ENCODE results near the gene RASA3. TPM values are rescaled to one million over a fixed set of nuclear protein-coding genes. Genes with fewer than 3 reads are reported as not detected.

Gene RASA3
- total RNA-seq, 2 experiments from 2014 or later: 36.9 to 39.3 TPM

- DNase-seq: no peak
- Mint-ChIP-seq H3K4me1 (ENCODE audit: low read depth) (peaks cover 63% of the 10 kb centered on the region), H3K36me3 (ENCODE audit: low read depth) (no peaks in the 10 kb centered on the region), H3K27ac (no peak overlapping the region), H3K4me3 (no peak overlapping the region), H3K27me3 (ENCODE audit: low read depth) (peaks cover 24% of the 10 kb centered on the region), H3K9me3 (ENCODE audit: insufficient read depth) (no peaks in the 10 kb centered on the region)
- CTCF ChIA-PET: interaction anchor here (1.0 to 1.7 kb wide), 3 partner anchors 19 to 80 kb away, joined by 4 to 6 read pairs (median 4); no protein-coding TSS in a partner anchor
- no peak for ATAC-seq
- POLR2A ChIA-PET: no interaction called here
These were observed 13.8 kb upstream of the RASA3 start for GRCh38 chr13:114146173-114146572.

- no peak overlapping the region for H3K4me3 Mint-ChIP-seq
- H3K27me3 Mint-ChIP-seq (ENCODE audit: low read depth): peaks cover 22% of the 10 kb centered on the region
- H3K9me3 Mint-ChIP-seq (ENCODE audit: insufficient read depth): no peaks in the 10 kb centered on the region
- H3K27ac Mint-ChIP-seq: no peak overlapping the region
- CTCF ChIA-PET: interaction anchor here (1.6 to 1.7 kb wide), 2 partner anchors 18 to 35 kb away, joined by 4 to 6 read pairs; no protein-coding TSS in a partner anchor
- no peak for DNase-seq
- POLR2A ChIA-PET: interaction anchor here (1.2 kb wide), 1 partner anchor 15 kb away, joined by 8 read pairs; no protein-coding TSS in a partner anchor
- peaks cover 58% of the 10 kb centered on the region for H3K4me1 Mint-ChIP-seq (ENCODE audit: low read depth)
- ATAC-seq: no peak
- H3K36me3 Mint-ChIP-seq (ENCODE audit: low read depth): no peaks in the 10 kb centered on the region
These were observed 13.3 kb upstream of the RASA3 start for GRCh38 chr13:114145722-114146121.

GRCh38 chr13:114145256-114145655 is 12.8 kb upstream of the RASA3 start:
- peaks cover 54% of the 10 kb centered on the region for H3K4me1 Mint-ChIP-seq (ENCODE audit: low read depth)
- no peak overlapping the region for H3K4me3 Mint-ChIP-seq
- H3K27me3 Mint-ChIP-seq (ENCODE audit: low read depth): peaks cover 21% of the 10 kb centered on the region
- CTCF ChIA-PET: interaction anchor here (1.6 to 1.7 kb wide), 2 partner anchors 18 to 34 kb away, joined by 4 to 6 read pairs; no protein-coding TSS in a partner anchor
- DNase-seq (no peak), ATAC-seq (no peak)
- H3K36me3 Mint-ChIP-seq (ENCODE audit: low read depth): no peaks in the 10 kb centered on the region
- POLR2A ChIA-PET: interaction anchor here (1.2 kb wide), 1 partner anchor 14 kb away, joined by 8 read pairs; no protein-coding TSS in a partner anchor
- H3K27ac Mint-ChIP-seq: peak overlapping the region; percentile 22
- H3K9me3 Mint-ChIP-seq (ENCODE audit: insufficient read depth): no peaks in the 10 kb centered on the region

GRCh38 chr13:114144606-114145244 is 12.3 kb upstream of the RASA3 start:
- Mint-ChIP-seq H3K9me3 (ENCODE audit: insufficient read depth) (no peaks in the 10 kb centered on the region), H3K27ac (no peak overlapping the region), H3K27me3 (ENCODE audit: low read depth) (peaks cover 19% of the 10 kb centered on the region), H3K4me3 (no peak overlapping the region), H3K36me3 (ENCODE audit: low read depth) (no peaks in the 10 kb centered on the region), H3K4me1 (ENCODE audit: low read depth) (peaks cover 49% of the 10 kb centered on the region)
- POLR2A ChIA-PET: interaction anchor here (1.2 kb wide), 1 partner anchor 14 kb away, joined by 8 read pairs; no protein-coding TSS in a partner anchor
- no peak for DNase-seq
- CTCF ChIA-PET: interaction anchor here (1.1 to 1.7 kb wide), 2 partner anchors 18 to 34 kb away, joined by 3 to 4 read pairs; no protein-coding TSS in a partner anchor
- no peak for ATAC-seq

GRCh38 chr13:114143806-114144605 is 11.6 kb upstream of the RASA3 start:
- H3K9me3 Mint-ChIP-seq (ENCODE audit: insufficient read depth): no peaks in the 10 kb centered on the region
- ChIA-PET CTCF (interaction anchor here (1.1 to 1.2 kb wide), 2 partner anchors 15 to 19 kb away, joined by 3 to 4 read pairs; no protein-coding TSS in a partner anchor), POLR2A (no interaction called here)
- ATAC-seq (no peak), DNase-seq (peak; percentile 57)
- H3K36me3 Mint-ChIP-seq (ENCODE audit: low read depth): no peaks in the 10 kb centered on the region
- H3K4me3 Mint-ChIP-seq: no peak overlapping the region
- peaks cover 19% of the 10 kb centered on the region for H3K27me3 Mint-ChIP-seq (ENCODE audit: low read depth)
- no peak overlapping the region for H3K27ac Mint-ChIP-seq
- peaks cover 42% of the 10 kb centered on the region for H3K4me1 Mint-ChIP-seq (ENCODE audit: low read depth)

GRCh38 chr13:114142640-114143490 is 10.4 kb upstream of the RASA3 start:
- H3K36me3 Mint-ChIP-seq (ENCODE audit: low read depth): no peaks in the 10 kb centered on the region
- no peak overlapping the region for H3K4me3 Mint-ChIP-seq
- ATAC-seq (peak; percentile 74), DNase-seq (peak; percentile 89)
- H3K27ac Mint-ChIP-seq: no peak overlapping the region
- peaks cover 19% of the 10 kb centered on the region for H3K27me3 Mint-ChIP-seq (ENCODE audit: low read depth)
- CTCF ChIA-PET: interaction anchor here (0.8 to 1.2 kb wide), 7 partner anchors 12 to 84 kb away, joined by 3 to 6 read pairs (median 3); no protein-coding TSS in a partner anchor
- POLR2A ChIA-PET: interaction anchor here (0.6 to 1.2 kb wide), 6 partner anchors 10 to 172 kb away, joined by 3 to 15 read pairs (median 3); partner anchors contain the start of gene RASA3
- H3K4me1 Mint-ChIP-seq (ENCODE audit: low read depth): peaks cover 31% of the 10 kb centered on the region
- no peaks in the 10 kb centered on the region for H3K9me3 Mint-ChIP-seq (ENCODE audit: insufficient read depth)

- Mint-ChIP-seq H3K4me3 (no peak overlapping the region), H3K27ac (no peak overlapping the region), H3K4me1 (ENCODE audit: low read depth) (peaks cover 31% of the 10 kb centered on the region), H3K27me3 (ENCODE audit: low read depth) (peaks cover 19% of the 10 kb centered on the region), H3K36me3 (ENCODE audit: low read depth) (no peaks in the 10 kb centered on the region), H3K9me3 (ENCODE audit: insufficient read depth) (no peaks in the 10 kb centered on the region)
- ChIA-PET CTCF (interaction anchor here (0.9 to 1.2 kb wide), 4 partner anchors 11 to 84 kb away, joined by 3 to 6 read pairs (median 4); no protein-coding TSS in a partner anchor), POLR2A (interaction anchor here (0.6 to 1.2 kb wide), 4 partner anchors 9 to 76 kb away, joined by 3 to 15 read pairs (median 4); partner anchors contain the start of gene RASA3)
- DNase-seq (peak; percentile 40), ATAC-seq (no peak)
These were observed 9.7 kb upstream of the RASA3 start for GRCh38 chr13:114142137-114142550.

- H3K27ac Mint-ChIP-seq: no peak overlapping the region
These were observed 9.0 kb upstream of the RASA3 start for GRCh38 chr13:114141261-114141996.

GRCh38 chr13:114140906-114141250 is 8.5 kb upstream of the RASA3 start:
- no peaks in the 10 kb centered on the region for H3K36me3 Mint-ChIP-seq (ENCODE audit: low read depth)
- ChIA-PET POLR2A (interaction anchor here (0.6 to 1.8 kb wide), 4 partner anchors 9 to 88 kb away, joined by 3 to 19 read pairs (median 4); partner anchors contain the start of gene RASA3), CTCF (interaction anchor here (1.1 to 1.8 kb wide), 7 partner anchors 7 to 88 kb away, joined by 3 to 8 read pairs (median 3); no protein-coding TSS in a partner anchor)
- H3K27ac Mint-ChIP-seq: no peak overlapping the region
- H3K9me3 Mint-ChIP-seq (ENCODE audit: insufficient read depth): no peaks in the 10 kb centered on the region
- ATAC-seq (peak; percentile 50), DNase-seq (peak; percentile 66)
- no peak overlapping the region for H3K4me3 Mint-ChIP-seq
- H3K4me1 Mint-ChIP-seq (ENCODE audit: low read depth): peaks cover 18% of the 10 kb centered on the region
- peaks cover 18% of the 10 kb centered on the region for H3K27me3 Mint-ChIP-seq (ENCODE audit: low read depth)

More at GRCh38 chr13:114141261-114141996, 9.0 kb upstream of the RASA3 start:
- H3K9me3 Mint-ChIP-seq (ENCODE audit: insufficient read depth): no peaks in the 10 kb centered on the region
- peaks cover 19% of the 10 kb centered on the region for H3K27me3 Mint-ChIP-seq (ENCODE audit: low read depth)
- ChIA-PET CTCF (interaction anchor here (1.2 to 1.8 kb wide), 4 partner anchors 10 to 30 kb away, joined by 3 to 8 read pairs (median 4); no protein-coding TSS in a partner anchor), POLR2A (interaction anchor here (1.8 kb wide), 1 partner anchor 10 kb away, joined by 19 read pairs; the partner anchor contains the start of gene RASA3)
- H3K4me3 Mint-ChIP-seq: no peak overlapping the region
- H3K4me1 Mint-ChIP-seq (ENCODE audit: low read depth): peaks cover 24% of the 10 kb centered on the region
- no peaks in the 10 kb centered on the region for H3K36me3 Mint-ChIP-seq (ENCODE audit: low read depth)
- DNase-seq (no peak), ATAC-seq (no peak)

Measured in activated CD8-positive, alpha-beta T cell treated with anti-CD3 and anti-CD28 coated beads, Interleukin-2, amount 10 ng/mL, durations not matched to agents 7 days and 5 days (primary cell).